H1 (cell line): Measurements from ENCODE around the gene CBX2. TPM values are rescaled to one million over a fixed set of nuclear protein-coding genes. Genes with fewer than 3 reads are reported as not detected.

ENCODE experiments used
- CTCF ChIA-PET: fragments of 300-600 bp; sonication (Branson Sonifier 250); formaldehyde crosslinking; loops from one replicate; lab custom pipeline; 2021; ENCODE audit not compliant: partially characterized antibody; lab: Charles Lee
- POLR2A ChIA-PET: fragments of 300-600 bp; sonication (Branson Sonifier 250); formaldehyde crosslinking; loops from one replicate; lab custom pipeline; 2021; ENCODE audit warnings: inconsistent platforms; ENCODE audit not compliant: partially characterized antibody; lab: Charles Lee
- DNase-seq, 2 experiments: peaks; one replicate each; pipeline versions ENCODE4 v3.0.0 to v3.0.0-alpha.2; 2010 to 2022; ENCODE audit warnings: low spot score in 2 of 2, low read depth in 1 of 2, mixed read lengths in 1 of 2
- FAIRE-seq: peaks from 2 replicates; lab custom pipeline; 2011; peaks lifted over from hg19 to GRCh38; lab: Jason Lieb, UNC
- H2AFZ ChIP-seq: 2 replicates; pipeline ENCODE4 v1.8.1; 2012; ENCODE audit warnings: low read length, inconsistent platforms
- H2AK5ac ChIP-seq: 2 replicates; pipeline ENCODE4 v1.6.1; 2013; ENCODE audit warnings: low read depth, low read length
- H2BK120ac ChIP-seq: replicated peaks from 2 replicates; pipeline ENCODE3; 2013; ENCODE audit warnings: low read depth, low read length, inconsistent platforms
- H2BK12ac ChIP-seq: 2 replicates; pipeline ENCODE4 v1.6.1; 2013; ENCODE audit warnings: low read depth, low read length
- H2BK15ac ChIP-seq: 2 replicates; pipeline ENCODE4 v1.6.1; 2013; ENCODE audit warnings: low read length
- H2BK20ac ChIP-seq: 2 replicates; pipeline ENCODE4 v1.6.1; 2013; ENCODE audit warnings: low read length
- H2BK5ac ChIP-seq: 2 replicates; pipeline ENCODE4 v1.6.1; 2013; ENCODE audit warnings: low read depth, low read length
- H3K14ac ChIP-seq: 2 replicates; pipeline ENCODE4 v1.6.1; 2013; ENCODE audit warnings: inconsistent platforms; ENCODE audit not compliant: insufficient read length
- H3K18ac ChIP-seq: 2 replicates; pipeline ENCODE4 v1.6.1; 2013; ENCODE audit warnings: low read length; ENCODE audit errors: extremely low read depth
- H3K23ac ChIP-seq: 2 replicates; pipeline ENCODE4 v1.6.1; 2013; ENCODE audit warnings: inconsistent platforms; ENCODE audit not compliant: insufficient read length
- H3K23me2 ChIP-seq: 2 replicates; pipeline ENCODE4 v1.6.1; 2013; ENCODE audit warnings: low read depth, low read length
- H3K27ac ChIP-seq: 2 replicates; pipeline ENCODE4 v1.6.1; 2011; ENCODE audit warnings: low read depth, low read length, inconsistent platforms
- H3K27me3 ChIP-seq, 4 experiments: replicated peaks in 1 of 4; 1 replicate in 1 of 4; 2 replicates in 3 of 4; pipeline versions ENCODE4 v1.6.1 to v1.8.1; 2011 to 2013; ENCODE audit warnings: low read length in 3 of 4, mild to moderate bottlenecking in 3 of 4, inconsistent platforms in 2 of 4, mixed read lengths in 2 of 4, moderate library complexity in 1 of 4; ENCODE audit not compliant: control insufficient read depth in 3 of 4, insufficient read depth in 3 of 4; ENCODE audit errors: extremely low read depth in 1 of 4
- H3K36me3 ChIP-seq, 4 experiments: 2 replicates each; pipeline versions ENCODE4 v1.6.1 to v1.8.1; 2011 to 2013; ENCODE audit warnings: mild to moderate bottlenecking in 4 of 4, low read length in 3 of 4, moderate library complexity in 2 of 4, control low read depth in 1 of 4, inconsistent platforms in 1 of 4; ENCODE audit not compliant: insufficient read depth in 4 of 4, control insufficient read depth in 2 of 4
- H3K4ac ChIP-seq: replicated peaks from 2 replicates; pipeline ENCODE3; 2013; ENCODE audit warnings: low read length, low read depth, mixed read lengths, inconsistent platforms; ENCODE audit not compliant: insufficient read length
- H3K4me1 ChIP-seq, 4 experiments: replicated peaks in 1 of 4; 1 replicate in 1 of 4; 2 replicates in 3 of 4; pipeline versions ENCODE4 v1.6.1 to v1.8.1; 2011 to 2013; ENCODE audit warnings: low read length in 3 of 4, inconsistent platforms in 2 of 4, mixed read lengths in 1 of 4; ENCODE audit not compliant: insufficient read depth in 4 of 4, control insufficient read depth in 3 of 4
- H3K4me2 ChIP-seq, 2 experiments: 2 replicates each; pipeline versions ENCODE4 v1.6.1 to v1.8.1; 2011 to 2013; ENCODE audit warnings: low read depth in 2 of 2, low read length in 2 of 2, control low read depth in 1 of 2, inconsistent platforms in 1 of 2, mild to moderate bottlenecking in 1 of 2; ENCODE audit not compliant: insufficient read depth in 1 of 2
- H3K4me3 ChIP-seq, 4 experiments: fragments of 200-600, 300-600 bp in 1 of 4; sonication (generic), shearing (Covaris generic), sonication (Bioruptor Twin) in 1 of 4; 2 replicates each; pipeline versions ENCODE4 v1.5.1 to v1.8.1; 2011 to 2016; ENCODE audit warnings: low read length in 4 of 4, low read depth in 3 of 4, control low read depth in 2 of 4, inconsistent platforms in 2 of 4, mild to moderate bottlenecking in 2 of 4, mixed read lengths in 1 of 4, moderate library complexity in 1 of 4; ENCODE audit not compliant: insufficient read depth in 2 of 4; ENCODE audit errors: extremely low read depth in 1 of 4
- H3K56ac ChIP-seq: replicated peaks from 2 replicates; pipeline ENCODE3; 2013; ENCODE audit warnings: low read depth, mild to moderate bottlenecking, mixed read lengths, low read length, inconsistent platforms; ENCODE audit not compliant: insufficient read length
- H3K79me1 ChIP-seq: 2 replicates; pipeline ENCODE4 v1.6.1; 2013; ENCODE audit warnings: low read depth, low read length, control low read depth
- H3K79me2 ChIP-seq, 2 experiments: 2 replicates each; pipeline versions ENCODE4 v1.6.1 to v1.8.1; 2012 to 2013; ENCODE audit warnings: low read length in 2 of 2, mild to moderate bottlenecking in 2 of 2, inconsistent platforms in 1 of 2; ENCODE audit not compliant: insufficient read depth in 2 of 2, control insufficient read depth in 1 of 2
- H3K9ac ChIP-seq, 4 experiments: replicated peaks in 1 of 4; 1 replicate in 1 of 4; 2 replicates in 3 of 4; pipeline versions ENCODE4 v1.6.1 to v1.8.1; 2011 to 2013; ENCODE audit warnings: low read depth in 3 of 4, low read length in 3 of 4, control low read depth in 2 of 4, mild to moderate bottlenecking in 2 of 4, moderate library complexity in 2 of 4, inconsistent platforms in 1 of 4; ENCODE audit errors: extremely low read depth in 1 of 4
- H3K9me3 ChIP-seq, 2 experiments: 2 replicates each; pipeline versions ENCODE4 v1.6.1 to v1.8.1; 2012 to 2013; ENCODE audit warnings: mild to moderate bottlenecking in 2 of 2, moderate library complexity in 2 of 2, control low read depth in 1 of 2, inconsistent platforms in 1 of 2, low read depth in 1 of 2, low read length in 1 of 2, mixed read lengths in 1 of 2; ENCODE audit not compliant: insufficient read depth in 2 of 2
- H4K20me1 ChIP-seq, 2 experiments: replicated peaks in 1 of 2; 2 replicates each; pipeline versions ENCODE3 to v1.8.1; 2011 to 2013; ENCODE audit warnings: inconsistent platforms in 2 of 2, low read length in 2 of 2, mild to moderate bottlenecking in 1 of 2; ENCODE audit not compliant: insufficient read depth in 2 of 2, control insufficient read depth in 1 of 2
- H4K5ac ChIP-seq: 2 replicates; pipeline ENCODE4 v1.6.1; 2013; ENCODE audit warnings: low read length, low read depth, mixed read lengths, inconsistent platforms; ENCODE audit not compliant: insufficient read length
- H4K8ac ChIP-seq: 2 replicates; pipeline ENCODE4 v1.8.0; 2013; ENCODE audit warnings: mild to moderate bottlenecking, moderate library complexity, low read length, inconsistent platforms; ENCODE audit not compliant: insufficient read depth; ENCODE audit errors: extremely low read depth
- H4K91ac ChIP-seq: replicated peaks from 2 replicates; pipeline ENCODE3; 2013; ENCODE audit warnings: low read length, mixed read lengths, inconsistent platforms; ENCODE audit not compliant: insufficient read length
- CBX5 ChIP-seq: fragments of 300-800, 300-1000 bp; sonication (generic); IDR thresholded peaks from 2 replicates; pipeline ENCODE4 v1.7.1; 2016; ENCODE audit warnings: antibody characterized with exemption, low read length, low read depth
- CREB1 ChIP-seq: IDR thresholded peaks from 2 replicates; pipeline ENCODE4 v1.6.1; 2012; ENCODE audit warnings: inconsistent platforms
- E2F6 ChIP-seq: IDR thresholded peaks from 2 replicates; pipeline ENCODE4 v1.6.1; 2012; ENCODE audit warnings: inconsistent platforms
- GABPA ChIP-seq: IDR thresholded peaks from 2 replicates; pipeline ENCODE4 v1.6.1; 2011; ENCODE audit warnings: mild to moderate bottlenecking, low read length, moderate library complexity, borderline replicate concordance; ENCODE audit not compliant: insufficient read depth
- MAFK ChIP-seq: IDR thresholded peaks from 2 replicates; pipeline ENCODE4 v1.6.1; 2012; ENCODE audit warnings: low read depth, mild to moderate bottlenecking, improper control_type of control experiment, low read length
- POLR2A ChIP-seq, 2 experiments: IDR thresholded peaks; 1 replicate in 1 of 2; 2 replicates in 1 of 2; pipeline ENCODE4 v1.6.1; 2011; ENCODE audit warnings: low read depth in 2 of 2, low read length in 2 of 2, mild to moderate bottlenecking in 2 of 2; ENCODE audit errors: control extremely low read depth in 1 of 2
- RAD21 ChIP-seq, 2 experiments: IDR thresholded peaks in 1 of 2; conservative IDR thresholded peaks in 1 of 2; 2 replicates each; pipeline ENCODE4 v1.6.1; 2011; ENCODE audit warnings: low read depth in 2 of 2, low read length in 2 of 2, improper control_type of control experiment in 1 of 2, inconsistent platforms in 1 of 2, mild to moderate bottlenecking in 1 of 2, moderate library complexity in 1 of 2
- SP1 ChIP-seq: IDR thresholded peaks from 2 replicates; pipeline ENCODE4 v1.6.1; 2011; ENCODE audit warnings: low read depth, low read length
- TAF7 ChIP-seq: optimal IDR thresholded peaks from 2 replicates; pipeline ENCODE3; 2011; ENCODE audit warnings: low read depth, mild to moderate bottlenecking, inconsistent platforms, low read length, moderate library complexity, borderline replicate concordance
- WGBS, 2 experiments: shearing (Covaris generic) in 1 of 2; methylation state at CpG; one replicate each; pipeline versions ENCODE4 v1.1.6 to v1.1.7; 2013 to 2015; ENCODE audit warnings: low lambda C conversion rate in 2 of 2, mixed read lengths in 2 of 2, inconsistent platforms in 1 of 2, low coverage in 1 of 2, missing lambda C conversion rate in 1 of 2; ENCODE audit not compliant: insufficient replicate concordance in 2 of 2, insufficient coverage in 1 of 2, insufficient read length in 1 of 2; ENCODE audit errors: extremely low coverage in 1 of 2, missing lambda C conversion rate in 1 of 2; 5-methylcytosine and 5-hydroxymethylcytosine counted together
- polyA plus RNA-seq, 7 experiments: library from polyadenylated mRNA; depleted of rRNA in 3 of 7; stranded (reverse) in 5 of 7; unstranded in 2 of 7; fragments of >200 nt in 5 of 7; fragments of 200-250 nt in 2 of 7; gene quantifications; 1 replicate in 5 of 7; 2 replicates in 1 of 7; 4 replicates in 1 of 7; pipeline versions ENCODE4 v1.2.1 to v1.2.3, GENCODE V29; 2011 to 2013; ENCODE audit warnings: missing spikeins in 2 of 7, mixed read lengths in 2 of 7
- total RNA-seq: library from RNA; stranded (reverse); fragmentation: NEBNext Ultra II Directional; extraction: Animal tissue kit (Norgen Biotek cat#: 25700); gene quantifications from 2 replicates; pipeline ENCODE4 v1.2.1, GENCODE V29; 2021
- TF ChIP-seq, protein P1 (sequence below): IDR thresholded peaks from 2 replicates; pipeline ENCODE4 v1.6.1; 2011; ENCODE audit warnings: low read depth, mild to moderate bottlenecking, low read length; ENCODE audit not compliant: insufficient read depth
- TF ChIP-seq, protein P2 (sequence below): IDR thresholded peaks from 2 replicates; pipeline ENCODE4 v1.6.1; 2012; ENCODE audit warnings: low read length, inconsistent platforms

CBX2 gene
- total and polyA plus RNA-seq, 2 of the 8 experiments (the other 6 are each of a cell fraction or from before 2014, with no cell fraction given): 64.3 to 83.9 TPM

DNA sequence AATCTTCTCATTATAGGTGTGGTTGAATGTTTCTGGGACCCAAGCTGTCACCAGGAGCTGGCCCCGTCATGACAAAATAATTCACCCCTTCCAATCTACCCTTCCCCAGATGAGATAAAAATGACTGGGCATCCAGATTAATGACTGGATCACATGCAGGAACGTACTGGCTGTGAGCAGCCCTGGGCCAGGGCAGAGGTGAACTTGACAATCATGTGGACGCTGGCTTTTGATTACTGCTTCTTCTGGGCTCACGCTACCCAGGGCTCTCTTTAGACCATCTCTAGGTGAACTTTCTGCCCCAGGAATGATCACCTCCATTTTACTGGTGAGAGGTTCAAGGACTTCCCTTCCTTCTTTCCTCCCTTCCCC lies 43.0 kb downstream of the CBX2 start:
- TF ChIP-seq, protein P1, sequence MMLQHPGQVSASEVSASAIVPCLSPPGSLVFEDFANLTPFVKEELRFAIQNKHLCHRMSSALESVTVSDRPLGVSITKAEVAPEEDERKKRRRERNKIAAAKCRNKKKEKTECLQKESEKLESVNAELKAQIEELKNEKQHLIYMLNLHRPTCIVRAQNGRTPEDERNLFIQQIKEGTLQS: no peak
- TF ChIP-seq, protein P2, sequence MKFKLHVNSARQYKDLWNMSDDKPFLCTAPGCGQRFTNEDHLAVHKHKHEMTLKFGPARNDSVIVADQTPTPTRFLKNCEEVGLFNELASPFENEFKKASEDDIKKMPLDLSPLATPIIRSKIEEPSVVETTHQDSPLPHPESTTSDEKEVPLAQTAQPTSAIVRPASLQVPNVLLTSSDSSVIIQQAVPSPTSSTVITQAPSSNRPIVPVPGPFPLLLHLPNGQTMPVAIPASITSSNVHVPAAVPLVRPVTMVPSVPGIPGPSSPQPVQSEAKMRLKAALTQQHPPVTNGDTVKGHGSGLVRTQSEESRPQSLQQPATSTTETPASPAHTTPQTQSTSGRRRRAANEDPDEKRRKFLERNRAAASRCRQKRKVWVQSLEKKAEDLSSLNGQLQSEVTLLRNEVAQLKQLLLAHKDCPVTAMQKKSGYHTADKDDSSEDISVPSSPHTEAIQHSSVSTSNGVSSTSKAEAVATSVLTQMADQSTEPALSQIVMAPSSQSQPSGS: no peak
- TF ChIP-seq MAFK: no peak
- TF ChIP-seq CREB1: no peak
- no peak for TF ChIP-seq RAD21 (IDR thresholded peaks at IDR 0.05 in 1 of 2, conservative IDR thresholded peaks at IDR 0.05 in 1 of 2; ENCODE audit: low read depth in 2 of 2, low read length in 2 of 2)
- TF ChIP-seq E2F6: no peak
- TF ChIP-seq TAF7: no peak
- no peak for TF ChIP-seq GABPA
- no peak for TF ChIP-seq POLR2A (IDR thresholded peaks at IDR 0.05; ENCODE audit: control extremely low read depth in 1 of 2, low read depth in 2 of 2, low read length in 2 of 2)
- TF ChIP-seq SP1: no peak
- TF ChIP-seq CBX5: no peak
- 90% methylated on average over 4 of the region's 4 CpGs; no CpG with 5 or more reads in 1 of the 2 experiments for WGBS, 2 experiments

More for the DNA sequence above, 43.0 kb downstream of the CBX2 start:
- DNase-seq (no peak), FAIRE-seq (no peak)
- H2BK120ac ChIP-seq: no peak overlapping the region
- H3K4me3 ChIP-seq: no peak overlapping the region
- no peak overlapping the region for H2AFZ ChIP-seq
- no peak overlapping the region for H3K56ac ChIP-seq
- no peak overlapping the region for H3K27ac ChIP-seq
- no peaks in the 10 kb centered on the region; the same call in 1 of the 2 replicates for H3K23me2 ChIP-seq
- no peak overlapping the region for H2BK15ac ChIP-seq
- H3K4me1 ChIP-seq: peaks cover 0 to 5% (median 0%) of the 10 kb centered on the region in 4 experiments; a peak in 3 of 7 replicates
- ChIA-PET POLR2A (interaction anchor here (1.4 to 24.0 kb wide), 2 partner anchors 9 to 17 kb away, joined by 3 to 374 read pairs; no protein-coding TSS in a partner anchor), CTCF (interaction anchor here (0.7 to 24.7 kb wide), 8 partner anchors 8 to 190 kb away, joined by 3 to 576 read pairs (median 4); partner anchors contain the start of gene CBX8)
- H4K5ac ChIP-seq: no peak overlapping the region
- H3K27me3 ChIP-seq: peaks cover 35 to 77% (median 62%) of the 10 kb centered on the region in 4 experiments
- H3K23ac ChIP-seq: no peak overlapping the region
- H3K36me3 ChIP-seq: no peaks in the 10 kb centered on the region
- no peak overlapping the region for H3K4me2 ChIP-seq
- H3K14ac ChIP-seq: no peak overlapping the region
- H3K79me1 ChIP-seq: no peaks in the 10 kb centered on the region
- H3K9me3 ChIP-seq: no peaks in the 10 kb centered on the region
- H4K8ac ChIP-seq: no peak overlapping the region
- H4K91ac ChIP-seq: no peak overlapping the region
- H4K20me1 ChIP-seq: no peaks in the 10 kb centered on the region
- H2BK12ac ChIP-seq: no peak overlapping the region
- no peaks in the 10 kb centered on the region for H3K79me2 ChIP-seq
- H2AK5ac ChIP-seq: no peak overlapping the region
- no peak overlapping the region for H3K18ac ChIP-seq
- no peak overlapping the region for H3K4ac ChIP-seq
- no peak overlapping the region for H2BK20ac ChIP-seq
- H3K9ac ChIP-seq: no peak overlapping the region
- no peak overlapping the region for H2BK5ac ChIP-seq
